HG02610 (cell line): Measurements from ENCODE around the gene MAPK8IP3.
A peak's percentile ranks its signal among the peaks of the same experiment; 100 is the strongest.

Source experiments
- ATAC-seq: cut with Tn5 transposase; IDR thresholded peaks from one replicate; pipeline ENCODE4 v1.9.1; 2021; ENCODE audit warnings: mild to moderate bottlenecking, moderate library complexity; ENCODE audit not compliant: unreplicated experiment

The MAPK8IP3 gene

DNA sequence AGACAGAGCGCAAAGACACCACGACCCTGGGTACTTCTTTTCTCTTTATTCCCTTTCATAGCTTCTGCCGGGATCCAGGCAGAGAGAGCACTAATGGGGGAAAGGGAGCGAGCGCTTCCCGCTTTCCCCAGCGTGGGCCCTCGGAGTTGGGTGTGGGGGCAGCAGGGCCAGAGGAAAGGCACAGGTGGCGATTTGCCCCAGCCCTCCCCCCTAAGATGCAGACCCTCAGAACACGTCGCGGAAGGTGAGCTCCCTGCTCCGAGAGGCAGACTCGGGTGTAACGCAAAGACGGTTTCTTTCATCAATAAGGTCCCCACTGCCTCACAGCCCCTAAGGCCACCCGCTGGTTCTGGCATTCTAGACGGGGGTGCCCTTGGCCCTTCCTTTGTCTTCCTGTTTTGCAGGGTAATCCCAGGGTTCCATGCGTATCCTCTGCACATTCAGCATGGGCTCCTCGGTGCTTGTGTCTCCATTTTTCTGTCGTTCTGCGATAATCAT is 65.9 kb downstream of the MAPK8IP3 start:
- ATAC-seq = no peak

DNA sequence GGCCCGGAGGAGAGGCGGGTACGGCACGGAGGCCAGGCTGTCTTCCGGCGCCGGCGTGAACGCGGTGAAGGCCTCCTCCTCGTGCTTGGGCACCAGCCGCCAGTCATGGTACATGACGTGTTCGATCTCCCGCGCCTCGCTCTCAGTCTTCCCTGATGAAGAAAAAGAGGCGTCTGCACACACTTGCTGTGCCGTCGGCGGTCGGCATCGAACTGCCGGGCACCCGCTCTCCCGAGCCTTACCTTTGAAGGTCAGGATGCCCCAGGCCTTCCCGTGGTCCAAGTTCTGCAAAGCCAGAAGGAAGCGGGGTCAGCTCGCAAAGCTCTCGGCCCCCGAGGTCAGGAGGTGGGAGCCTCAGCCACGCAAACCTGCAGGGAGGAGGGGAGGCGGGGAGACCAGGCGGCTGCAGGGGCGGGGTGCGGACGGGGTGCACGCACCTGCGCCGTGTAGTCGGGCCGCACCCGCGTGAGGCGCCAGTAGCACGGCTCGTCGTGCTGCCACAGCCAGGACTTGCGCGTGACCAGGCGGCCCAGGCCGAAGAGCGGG is 66.4 kb downstream of the MAPK8IP3 start, which contains the start of gene EME2:
Gene EME2, plus strand, starts transcription at position 449 of the 546 bp plus-strand sequence. CDS start 418 bp downstream, outside the sequence.
- no peak for ATAC-seq

DNA sequence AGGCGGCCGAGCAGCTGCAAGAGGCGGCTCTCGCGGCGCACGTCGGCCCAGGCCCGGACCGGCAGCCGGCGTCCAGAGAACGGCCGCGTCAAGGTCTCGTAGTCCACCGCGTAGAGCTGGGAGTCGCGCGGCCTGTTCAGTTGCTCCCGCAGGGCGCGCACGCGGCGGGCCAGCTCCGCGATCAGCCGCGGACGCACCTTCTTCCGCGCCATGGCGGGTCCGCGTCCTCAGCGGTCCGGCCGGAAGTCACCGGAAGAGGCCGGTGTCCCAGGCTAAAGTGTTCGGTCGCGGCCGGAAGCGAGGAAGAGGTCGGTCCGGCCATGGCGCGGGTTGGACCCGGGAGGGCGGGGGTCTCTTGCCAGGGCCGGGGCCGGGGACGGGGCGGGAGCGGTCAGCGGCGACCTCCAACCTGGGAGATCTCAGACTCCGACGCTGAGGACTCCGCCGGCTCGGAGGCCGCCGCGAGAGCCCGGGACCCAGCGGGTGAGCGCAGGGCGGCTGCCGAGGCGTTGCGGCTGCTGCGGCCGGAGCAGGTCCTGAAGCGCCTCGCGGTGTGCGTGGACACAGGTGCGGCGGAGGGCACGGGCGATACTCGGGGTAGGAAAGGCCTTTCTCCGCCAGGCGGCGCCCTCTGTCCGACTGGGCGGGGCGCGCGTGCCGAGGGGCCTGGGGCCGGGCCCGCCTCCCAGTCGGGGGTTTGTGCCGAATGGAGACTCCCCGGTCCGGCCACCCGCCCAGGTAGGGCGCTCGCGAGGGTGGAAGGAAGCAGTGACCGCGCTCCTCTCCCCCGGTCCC is 67.1 kb downstream of the MAPK8IP3 start, which contains the start of gene MRPS34:
Gene MRPS34, minus strand, starts transcription at position 227 of the 795 bp plus-strand sequence. Its CDS starts 15 bp downstream, at position 212.
- no peak for ATAC-seq

DNA sequence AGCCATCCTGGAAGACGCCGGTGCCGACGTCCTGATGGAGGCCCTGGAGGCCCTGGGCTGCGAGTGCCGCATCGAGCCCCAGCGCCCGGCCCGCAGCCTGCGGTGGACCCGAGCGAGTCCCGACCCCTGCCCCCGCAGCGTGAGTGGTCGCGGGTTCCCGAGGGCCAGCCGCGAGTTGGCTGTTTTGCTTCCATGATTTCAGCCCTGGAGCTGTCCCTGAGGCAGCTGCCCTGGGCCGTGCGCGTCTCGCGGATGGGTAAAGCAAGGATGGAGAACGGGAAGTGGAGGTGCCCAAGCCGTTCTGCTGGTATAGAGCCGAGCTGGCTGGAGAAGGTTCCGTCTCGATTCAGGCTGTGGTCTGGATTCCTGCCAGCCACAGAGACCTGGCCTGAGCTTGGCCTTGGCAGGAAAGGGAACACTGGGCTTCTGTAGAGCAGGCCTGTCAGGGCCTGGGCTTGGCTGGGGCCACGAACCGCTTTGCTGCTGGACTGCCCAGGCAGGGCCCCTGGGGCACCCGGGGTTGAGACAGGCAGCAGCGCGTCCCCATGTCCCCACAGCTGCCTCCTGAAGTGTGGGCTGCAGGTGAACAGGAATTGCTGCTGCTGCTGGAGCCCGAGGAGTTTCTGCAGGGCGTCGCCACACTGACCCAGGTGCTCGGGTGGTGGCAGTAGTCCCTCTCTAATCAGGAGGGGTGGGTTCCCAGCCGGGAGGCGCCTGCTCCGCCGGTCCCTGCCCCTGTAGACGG is 67.9 kb downstream of the MAPK8IP3 start:
- no peak for ATAC-seq

DNA sequence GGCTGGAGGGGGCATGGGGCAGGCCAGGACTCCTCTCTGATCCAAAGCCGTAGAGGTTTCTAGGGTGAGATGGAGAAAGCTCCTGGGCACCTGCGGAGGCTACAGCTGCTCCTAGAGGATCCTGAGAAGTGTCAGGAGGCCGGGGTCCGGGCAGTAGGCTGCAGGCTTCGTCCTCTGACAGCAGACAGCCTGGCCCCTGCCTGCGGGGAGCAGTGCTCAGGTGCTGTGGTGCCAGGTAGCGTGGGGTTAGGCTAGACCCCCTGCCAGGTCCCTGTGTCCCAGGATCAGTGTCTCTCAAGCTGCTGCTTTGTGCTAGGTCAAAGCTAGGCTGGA is 68.4 kb downstream of the MAPK8IP3 start:
- ATAC-seq = no peak

DNA sequence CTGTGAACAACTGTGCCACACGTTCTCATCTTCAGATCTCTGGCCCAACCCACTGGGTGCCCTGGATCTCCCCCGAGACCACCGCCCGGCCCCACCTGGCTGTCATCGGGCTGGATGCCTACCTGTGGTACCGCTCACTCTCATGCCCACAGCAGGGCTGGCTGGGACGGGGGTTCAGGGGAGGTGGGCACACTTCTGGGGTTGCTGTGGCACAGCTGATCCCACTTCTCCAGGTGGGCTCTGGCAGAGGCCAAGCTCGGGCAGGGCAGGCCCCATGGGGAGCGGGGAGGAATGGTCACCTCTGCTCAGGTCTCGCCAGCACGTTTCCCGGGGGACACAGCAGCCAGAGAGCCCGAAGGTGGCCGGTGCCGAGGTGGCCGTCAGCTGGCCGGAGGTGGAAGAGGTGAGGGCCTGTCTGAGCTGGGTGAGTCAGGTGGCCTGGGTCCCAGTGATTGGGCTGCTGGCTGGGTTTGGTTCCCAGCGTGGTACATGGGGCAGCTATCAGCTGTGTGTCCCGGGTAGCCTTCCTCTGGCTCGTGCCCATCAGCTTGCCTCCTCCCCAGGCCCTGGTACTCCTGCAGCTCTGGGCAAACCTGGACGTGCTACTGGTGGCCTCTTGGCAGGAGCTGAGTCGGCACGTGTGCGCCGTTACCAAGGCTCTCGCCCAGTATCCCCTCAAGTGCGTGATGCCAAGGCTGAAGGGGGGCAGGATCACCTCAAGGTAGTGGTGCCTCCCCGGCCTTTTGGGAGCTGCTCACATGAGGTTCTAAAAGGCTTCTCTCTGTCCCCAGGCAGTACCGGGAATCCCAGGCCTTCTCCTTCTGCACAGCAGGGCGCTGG is 69.2 kb downstream of the MAPK8IP3 start:
- no peak for ATAC-seq

DNA sequence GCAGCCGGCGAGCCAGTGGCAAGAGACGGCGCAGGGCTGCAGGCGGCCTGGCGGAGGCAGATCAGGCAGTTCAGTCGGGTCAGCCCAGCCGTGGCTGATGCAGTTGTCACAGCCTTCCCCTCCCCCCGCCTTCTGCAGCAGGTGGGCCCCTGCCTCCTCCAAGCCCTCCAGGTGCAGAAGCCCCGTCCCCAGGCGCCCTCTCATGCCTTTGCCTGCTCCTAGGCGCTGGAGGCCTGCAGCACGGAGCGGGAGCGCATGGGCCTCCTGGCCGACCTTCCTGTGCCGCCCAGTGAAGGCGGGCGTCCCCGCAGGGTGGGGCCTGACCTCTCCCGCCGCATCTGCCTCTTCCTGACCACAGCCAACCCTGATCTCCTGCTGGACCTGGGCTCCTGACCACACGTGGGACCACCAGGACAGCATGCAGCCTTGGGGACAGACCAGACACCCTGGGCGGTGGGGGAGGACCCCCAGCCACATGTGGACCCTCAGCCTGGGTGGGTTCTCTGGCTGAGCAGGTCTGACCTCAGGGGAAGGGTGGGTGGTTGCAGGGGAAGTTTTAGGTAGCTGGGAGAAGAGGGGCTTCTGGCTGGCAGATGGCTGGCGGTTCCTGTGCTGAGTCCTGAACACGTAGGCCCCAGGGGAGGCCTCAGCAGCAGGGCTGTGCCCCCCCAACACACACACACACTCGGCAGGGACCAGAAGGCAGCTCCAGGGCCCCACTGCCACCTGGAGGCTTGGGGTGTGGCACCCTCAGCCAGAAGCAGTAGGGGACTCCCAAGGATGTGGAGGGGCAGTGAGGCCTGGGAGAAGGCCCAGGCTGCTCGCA is 70.1 kb downstream of the MAPK8IP3 start:
- ATAC-seq = no peak

DNA sequence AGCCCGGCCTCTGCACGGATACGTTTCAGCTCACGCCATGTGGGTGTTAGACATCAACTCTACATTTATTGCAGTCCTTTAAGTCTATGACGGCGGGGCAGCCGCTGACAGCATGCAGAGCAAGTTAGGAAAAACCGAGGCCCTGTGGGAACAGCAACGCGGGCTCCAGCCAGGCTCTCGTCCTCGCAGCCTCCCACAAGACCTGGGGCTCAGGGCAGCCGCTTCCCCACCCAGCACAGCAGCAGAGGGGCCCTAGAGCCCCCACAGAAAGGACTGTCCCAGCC is 70.6 kb downstream of the MAPK8IP3 start:
- ATAC-seq = no peak

DNA sequence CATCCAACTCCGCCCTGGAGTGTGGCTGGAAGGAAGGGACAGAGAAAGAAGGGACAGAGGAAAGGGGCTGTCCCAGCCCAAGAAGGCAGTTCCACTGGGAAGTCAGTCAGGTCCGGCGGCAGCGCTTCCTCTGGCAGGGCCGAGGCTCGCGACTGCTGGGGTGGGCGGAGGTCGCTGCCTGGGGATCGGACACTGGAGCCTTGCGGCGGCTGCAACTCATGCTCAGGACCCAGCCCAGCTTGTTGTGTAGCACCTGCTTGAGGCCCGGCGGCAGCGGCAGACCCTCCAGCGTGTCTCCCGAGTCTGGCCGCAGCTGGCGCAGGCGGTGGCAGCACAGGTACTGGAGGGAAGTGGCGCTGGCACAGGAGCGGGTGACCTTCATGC is 71.0 kb downstream of the MAPK8IP3 start:
- no peak for ATAC-seq

DNA sequence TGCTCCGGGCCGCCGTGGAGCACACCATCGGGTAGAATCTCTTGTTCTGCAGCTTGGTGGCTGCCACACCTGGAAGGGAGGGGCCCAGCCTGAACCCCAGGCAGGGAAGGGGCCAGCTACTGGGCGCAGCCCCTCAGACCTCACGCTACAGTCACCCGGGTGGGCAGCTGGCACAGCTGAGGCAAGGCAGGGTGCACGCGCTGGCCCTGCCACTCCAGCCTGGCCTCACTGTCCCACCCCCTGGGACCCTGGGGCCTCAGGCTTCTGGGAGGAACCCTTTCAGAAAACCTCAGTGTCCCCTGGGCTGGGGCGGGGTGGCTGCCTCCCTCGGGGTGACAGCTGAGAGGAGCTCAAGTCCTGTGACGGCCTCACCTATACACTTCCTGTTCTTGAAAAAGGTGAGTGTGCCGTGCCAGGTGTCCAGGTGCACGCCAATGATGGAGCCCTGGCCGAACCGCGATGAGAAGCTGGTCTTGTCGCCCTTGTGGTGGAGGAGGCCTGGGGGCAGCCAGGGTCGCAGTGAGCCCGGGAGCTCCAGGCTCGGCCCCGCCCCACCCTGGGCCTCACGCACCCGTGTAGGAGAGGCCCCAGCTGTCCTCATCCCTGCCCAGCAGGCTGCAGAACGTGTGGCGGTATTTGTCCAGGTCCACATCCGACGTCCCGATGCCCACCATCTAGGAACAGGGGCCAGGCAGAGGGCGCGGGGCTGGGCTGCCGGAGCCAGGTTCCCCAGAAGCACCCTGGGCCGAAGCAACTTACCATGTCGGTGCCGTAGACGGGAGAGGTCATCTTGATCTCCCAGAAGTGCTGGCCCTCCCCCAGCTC is 71.6 kb downstream of the MAPK8IP3 start:
- no peak for ATAC-seq

DNA sequence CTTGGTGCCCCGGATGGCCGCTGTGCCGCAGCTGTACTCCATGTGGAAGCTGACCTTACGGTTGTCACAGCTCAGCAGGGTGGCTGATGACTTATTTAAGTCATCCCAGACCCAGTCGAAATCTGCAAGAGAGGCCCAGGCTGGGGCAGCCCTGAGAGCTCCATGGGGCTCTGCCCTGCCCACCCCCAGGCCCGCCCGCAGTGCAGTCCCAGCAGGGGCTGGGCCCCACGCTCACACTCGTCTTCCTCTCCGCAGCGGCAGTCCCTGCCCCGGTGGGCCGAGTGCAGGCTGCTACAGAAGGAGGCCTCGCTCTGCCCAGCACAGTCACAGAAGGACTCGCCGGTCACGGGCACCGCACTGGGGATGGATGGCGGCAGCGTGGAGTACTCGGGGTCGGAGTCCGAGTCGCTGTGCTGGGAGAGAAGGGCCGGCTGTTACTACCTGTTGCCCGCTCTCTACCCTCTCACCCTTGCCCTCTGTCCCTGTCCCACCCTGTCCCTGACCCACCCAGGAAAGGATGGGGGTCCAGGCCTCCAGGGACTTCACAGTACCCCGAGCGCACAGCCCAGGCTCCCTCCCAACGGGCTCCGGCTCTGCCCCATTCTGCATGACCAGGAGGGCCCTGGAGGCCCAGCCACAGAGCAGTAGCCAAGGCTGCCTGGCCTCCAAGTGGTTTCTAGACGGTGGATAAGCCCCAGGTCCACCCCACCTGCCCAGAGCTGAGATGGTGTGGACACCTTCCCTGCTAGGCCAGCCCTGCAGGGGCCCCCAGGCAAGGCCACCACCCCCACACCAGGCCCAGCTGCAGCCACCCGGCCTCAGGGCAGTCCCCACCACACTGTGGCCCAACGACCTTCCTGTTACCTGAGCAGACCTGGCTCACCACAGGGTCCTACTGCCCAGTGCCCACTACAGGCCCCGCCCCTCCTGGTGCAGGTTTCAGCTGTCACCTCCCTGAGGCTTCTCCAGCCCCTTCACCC is 72.5 kb downstream of the MAPK8IP3 start:
- ATAC-seq = no peak

DNA sequence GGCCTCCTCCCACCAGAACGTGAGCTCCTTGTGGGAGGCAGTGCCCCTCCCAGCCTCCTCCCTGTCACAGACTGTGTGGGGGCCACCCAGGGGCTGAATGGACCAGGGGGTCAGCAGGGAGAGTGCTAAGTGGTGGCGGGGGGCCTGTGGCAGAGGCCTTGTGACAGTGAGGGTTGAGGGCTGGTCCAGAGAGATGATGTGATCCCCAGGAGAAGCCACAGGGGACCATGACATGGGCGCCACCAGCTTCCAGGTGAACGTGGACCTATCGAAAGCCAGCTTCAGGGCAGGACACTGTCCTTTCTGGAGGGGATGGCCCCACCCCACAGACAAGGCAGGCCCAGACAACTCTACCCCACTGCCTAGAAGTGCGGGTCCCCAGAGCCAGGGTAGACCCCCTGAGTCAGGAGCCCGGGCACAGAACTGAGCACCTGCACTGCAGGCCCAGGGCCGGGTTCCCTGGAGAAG is 73.3 kb downstream of the MAPK8IP3 start:
- ATAC-seq = no peak

DNA sequence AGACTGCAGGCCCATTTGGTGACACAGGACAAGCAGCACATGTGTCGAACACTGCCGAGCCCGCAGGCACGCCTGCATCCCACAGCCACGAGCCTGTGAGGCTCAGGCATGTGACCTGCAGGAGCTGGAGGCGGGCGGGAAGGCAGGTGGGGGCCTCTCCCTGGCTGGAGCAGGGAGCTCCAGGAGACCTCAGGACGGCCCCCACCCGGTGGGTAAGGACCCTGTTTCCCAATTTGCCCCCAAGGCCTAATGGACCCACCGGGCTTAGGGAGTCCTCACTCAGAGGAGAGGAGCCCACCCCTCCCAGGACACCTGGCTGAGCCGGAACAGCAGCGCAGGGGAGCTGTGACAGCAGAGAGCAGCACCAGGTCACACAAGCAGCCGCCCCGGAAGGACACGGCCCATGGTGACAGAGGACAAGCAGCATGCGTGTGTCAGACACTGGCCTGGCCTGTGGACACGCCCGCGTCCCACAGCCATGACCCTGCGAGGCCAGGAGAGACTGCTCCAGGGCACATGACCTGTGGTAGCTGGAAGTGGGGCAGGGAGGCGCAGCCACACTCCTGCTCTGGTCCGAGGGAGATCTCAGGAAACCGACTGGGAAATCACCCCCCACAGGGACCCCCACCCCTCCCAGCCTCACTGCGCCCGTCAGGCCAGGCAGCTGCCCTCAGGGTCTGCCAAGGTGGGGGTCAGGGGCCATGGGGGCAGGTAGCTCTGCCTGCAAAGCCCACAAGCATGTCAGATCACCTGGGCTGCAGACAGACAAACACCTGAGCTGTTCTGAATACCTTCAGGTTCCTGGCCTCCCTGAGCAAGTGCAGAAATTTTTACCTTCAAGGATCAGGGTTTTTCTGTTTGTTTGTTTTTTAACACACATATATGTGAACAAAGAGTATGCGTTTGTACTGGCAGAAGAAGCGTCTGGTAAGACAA is 74.0 kb downstream of the MAPK8IP3 start:
- no peak for ATAC-seq

DNA sequence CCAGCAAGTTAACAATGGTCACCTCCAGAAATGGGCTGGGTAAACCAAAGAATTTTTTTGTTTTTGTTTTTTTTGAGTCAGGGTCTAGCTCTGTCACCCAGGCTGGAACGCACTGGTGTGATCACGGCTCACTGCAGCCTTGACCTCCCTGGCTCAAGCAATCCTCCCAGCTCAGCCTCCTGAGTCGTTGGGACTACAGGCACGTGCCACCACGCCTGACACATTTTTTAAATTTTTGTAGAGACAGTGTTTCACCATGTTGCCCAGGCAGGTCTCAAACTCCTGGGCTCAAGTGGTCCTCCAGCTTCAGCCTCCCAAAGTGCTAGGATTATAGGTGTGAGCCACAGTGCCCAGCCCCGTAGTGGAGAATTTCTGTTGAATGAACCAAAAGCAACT is 74.7 kb downstream of the MAPK8IP3 start:
- no peak for ATAC-seq

DNA sequence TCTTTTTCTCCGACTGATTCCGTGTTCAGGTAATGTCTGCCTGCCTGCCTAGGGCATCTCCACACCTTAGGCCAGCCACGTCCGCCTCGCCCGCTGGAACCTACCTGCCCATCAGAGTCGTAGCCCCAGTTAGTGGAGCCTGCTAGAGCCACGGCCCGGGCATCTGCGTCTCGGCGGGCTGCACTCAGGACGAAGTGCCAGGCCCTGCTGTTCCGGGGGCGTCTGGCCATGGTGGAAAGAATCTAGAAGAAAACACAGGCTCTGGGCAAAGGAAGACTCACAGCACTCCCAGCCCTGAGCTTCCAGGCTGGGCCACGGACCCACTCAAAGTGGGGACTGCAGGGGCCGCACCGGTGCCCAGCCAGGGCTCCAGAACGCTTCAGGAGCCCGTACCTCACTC is 75.3 kb downstream of the MAPK8IP3 start:
- no peak for ATAC-seq

DNA sequence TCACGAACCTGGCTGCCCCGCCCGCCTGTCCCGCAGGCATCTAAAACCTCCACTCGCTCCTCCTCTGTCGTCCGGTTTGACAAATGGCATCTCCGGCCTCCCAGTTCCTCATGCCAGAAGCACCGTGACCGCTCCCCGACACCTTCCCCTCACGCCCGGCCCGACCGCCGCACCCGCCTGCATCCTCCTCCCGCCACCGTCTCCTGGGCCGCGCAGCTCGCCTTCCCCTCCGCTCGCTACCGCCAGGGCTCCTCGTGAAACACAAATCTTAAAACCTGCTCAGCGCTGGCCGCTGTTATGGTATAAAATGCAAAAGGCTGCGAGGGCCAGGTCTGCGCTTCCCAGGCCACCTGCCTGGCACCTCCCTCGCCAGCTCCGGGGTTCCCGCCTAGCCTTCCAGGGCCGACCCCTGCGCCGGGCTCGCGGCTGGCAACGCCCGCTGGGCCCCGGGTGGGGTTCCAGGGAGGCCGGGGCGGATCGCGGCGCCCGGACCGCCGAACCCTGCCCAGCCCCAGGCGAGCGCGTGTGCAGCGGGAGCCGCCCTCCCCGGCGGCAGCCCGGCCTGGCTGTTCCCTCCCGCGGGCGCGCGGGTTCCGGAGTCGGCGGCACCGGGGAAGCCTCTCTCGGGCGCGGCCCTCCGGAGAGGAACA is 75.9 kb downstream of the MAPK8IP3 start:
- ATAC-seq = peak; percentile 4
